KMS-11 (cell line): ENCODE results near the gene PDS5B.
"Not testable (repeated sequence)": the region's sequence is repeated elsewhere in the genome, so short reads cannot be mapped to it uniquely, and the experiment has no call there.

Experiments used
- H2AFZ ChIP-seq: fragments of 200-600 bp; sonication (generic); 2 replicates; pipeline ENCODE4 v1.6.1; 2016; ENCODE audit warnings: antibody characterized with exemption, mixed run types, low read depth
- H3K27ac ChIP-seq: fragments of 200-600 bp; sonication (generic); 2 replicates; pipeline ENCODE4 v1.6.1; 2016; ENCODE audit warnings: mild to moderate bottlenecking, mixed run types
- H3K27me3 ChIP-seq: fragments of 200-600 bp; sonication (generic); 2 replicates; pipeline ENCODE4 v1.6.1; 2017; ENCODE audit warnings: mild to moderate bottlenecking, low read depth, mixed run types, moderate library complexity; ENCODE audit not compliant: insufficient read depth
- H3K36me3 ChIP-seq: fragments of 200-600 bp; sonication (generic); 2 replicates; pipeline ENCODE4 v1.6.1; 2017; ENCODE audit warnings: mild to moderate bottlenecking, mixed run types; ENCODE audit not compliant: insufficient read depth
- H3K4me1 ChIP-seq: fragments of 200-600 bp; sonication (generic); 2 replicates; pipeline ENCODE4 v1.6.1; 2016; ENCODE audit warnings: mild to moderate bottlenecking, low read depth, mixed run types; ENCODE audit not compliant: poor library complexity, severe bottlenecking
- H3K4me2 ChIP-seq: fragments of 200-600 bp; sonication (generic); 2 replicates; pipeline ENCODE4 v1.7.0; 2016; ENCODE audit warnings: mild to moderate bottlenecking, mixed run types
- H3K4me3 ChIP-seq: fragments of 200-600 bp; sonication (generic); IDR thresholded peaks from 2 replicates; pipeline ENCODE4 v1.6.1; 2017; ENCODE audit warnings: low read depth, low read length, mixed read lengths; ENCODE audit not compliant: insufficient read depth
- H3K79me2 ChIP-seq: fragments of 200-600 bp; sonication (generic); 2 replicates; pipeline ENCODE4 v1.6.1; 2016; ENCODE audit warnings: low read depth, mixed run types; ENCODE audit not compliant: insufficient read depth
- H3K9ac ChIP-seq: fragments of 200-600 bp; sonication (generic); 2 replicates; pipeline ENCODE4 v1.6.1; 2016; ENCODE audit warnings: mild to moderate bottlenecking, mixed run types
- H4K20me1 ChIP-seq: fragments of 200-600 bp; sonication (generic); 2 replicates; pipeline ENCODE4 v1.6.1; 2016; ENCODE audit warnings: mild to moderate bottlenecking, mixed run types; ENCODE audit not compliant: insufficient read depth
- CTCF ChIP-seq: fragments of 200-600 bp; sonication (generic); conservative IDR thresholded peaks from 2 replicates; pipeline ENCODE4 v1.6.1; 2017; ENCODE audit warnings: low read depth, mild to moderate bottlenecking, antibody characterized with exemption, low read length, moderate library complexity, mixed read lengths

PDS5B gene

GRCh38 chr13:32713397-32713796 lies 127.1 kb downstream of the PDS5B start:
- Histone ChIP-seq H3K4me3 (no peak overlapping the region), H2AFZ (no peak overlapping the region), H3K4me1 (no peaks in the 10 kb centered on the region), H4K20me1 (no peaks in the 10 kb centered on the region), H3K79me2 (no peaks in the 10 kb centered on the region), H3K4me2 (no peak overlapping the region), H3K36me3 (0 out of 2 replicates have a peak, but pooled peaks cover 3% of the 10 kb centered on the region), H3K27ac (no peak overlapping the region), H3K9ac (no peak overlapping the region), H3K27me3 (no peaks in the 10 kb centered on the region)
- TF ChIP-seq CTCF, result no peak

- H3K27ac ChIP-seq, result not testable (repeated sequence)
These were observed 129.9 kb downstream of the PDS5B start for GRCh38 chr13:32716201-32716600.

GRCh38 chr13:32720026-32720425 lies 133.8 kb downstream of the PDS5B start:
- no peak overlapping the region for H3K9ac ChIP-seq
- no peaks in the 10 kb centered on the region; the same call in 1 of the 2 replicates for H3K79me2 ChIP-seq
- no peak for TF ChIP-seq CTCF
- H3K36me3 ChIP-seq, result no peaks in the 10 kb centered on the region
- no peak overlapping the region for H3K4me3 ChIP-seq
- no peaks in the 10 kb centered on the region for H4K20me1 ChIP-seq
- H3K27ac ChIP-seq, result no peak overlapping the region
- H2AFZ ChIP-seq, result no peak overlapping the region
- H3K4me1 ChIP-seq, result no peaks in the 10 kb centered on the region
- no peak overlapping the region for H3K4me2 ChIP-seq
- no peaks in the 10 kb centered on the region for H3K27me3 ChIP-seq

More at GRCh38 chr13:32716201-32716600, 129.9 kb downstream of the PDS5B start:
- not testable (repeated sequence) for H3K79me2 ChIP-seq, H2AFZ ChIP-seq, H3K4me1 ChIP-seq, H3K4me2 ChIP-seq, H3K4me3 ChIP-seq, H3K9ac ChIP-seq, H3K27me3 ChIP-seq, H3K36me3 ChIP-seq, H4K20me1 ChIP-seq

GRCh38 chr13:32721131-32722034 lies 135.1 kb downstream of the PDS5B start:
- not testable (repeated sequence) for H3K4me1 ChIP-seq, H3K9ac ChIP-seq, H3K4me3 ChIP-seq, H3K36me3 ChIP-seq, H3K79me2 ChIP-seq, H3K4me2 ChIP-seq, H4K20me1 ChIP-seq, H3K27me3 ChIP-seq, H2AFZ ChIP-seq, H3K27ac ChIP-seq

GRCh38 chr13:32722340-32722739 lies 136.1 kb downstream of the PDS5B start:
- H3K27me3 ChIP-seq, result no peaks in the 10 kb centered on the region
- H4K20me1 ChIP-seq, result no peaks in the 10 kb centered on the region
- peaks cover 2% of the 10 kb centered on the region; the same call in 1 of the 2 replicates for H3K79me2 ChIP-seq
- no peak for TF ChIP-seq CTCF
- no peaks in the 10 kb centered on the region for H3K4me1 ChIP-seq
- no peaks in the 10 kb centered on the region for H3K36me3 ChIP-seq
- no peak overlapping the region for H3K9ac ChIP-seq
- H3K27ac ChIP-seq, result no peak overlapping the region
- no peak overlapping the region for H2AFZ ChIP-seq
- H3K4me3 ChIP-seq, result no peak overlapping the region
- H3K4me2 ChIP-seq, result no peak overlapping the region
